Measurements from ENCODE around the gene LGMN. TPM values are rescaled to one million over a fixed set of nuclear protein-coding genes. Genes with fewer than 3 reads are reported as not detected.
A peak's percentile ranks its signal among the peaks of the same experiment; 100 is the strongest.

LGMN gene
- total and polyA plus RNA-seq, 2 of the 13 experiments (the other 11 are each of a cell fraction or from before 2014, with no cell fraction given), result 28.9 to 76.4 TPM

DNA sequence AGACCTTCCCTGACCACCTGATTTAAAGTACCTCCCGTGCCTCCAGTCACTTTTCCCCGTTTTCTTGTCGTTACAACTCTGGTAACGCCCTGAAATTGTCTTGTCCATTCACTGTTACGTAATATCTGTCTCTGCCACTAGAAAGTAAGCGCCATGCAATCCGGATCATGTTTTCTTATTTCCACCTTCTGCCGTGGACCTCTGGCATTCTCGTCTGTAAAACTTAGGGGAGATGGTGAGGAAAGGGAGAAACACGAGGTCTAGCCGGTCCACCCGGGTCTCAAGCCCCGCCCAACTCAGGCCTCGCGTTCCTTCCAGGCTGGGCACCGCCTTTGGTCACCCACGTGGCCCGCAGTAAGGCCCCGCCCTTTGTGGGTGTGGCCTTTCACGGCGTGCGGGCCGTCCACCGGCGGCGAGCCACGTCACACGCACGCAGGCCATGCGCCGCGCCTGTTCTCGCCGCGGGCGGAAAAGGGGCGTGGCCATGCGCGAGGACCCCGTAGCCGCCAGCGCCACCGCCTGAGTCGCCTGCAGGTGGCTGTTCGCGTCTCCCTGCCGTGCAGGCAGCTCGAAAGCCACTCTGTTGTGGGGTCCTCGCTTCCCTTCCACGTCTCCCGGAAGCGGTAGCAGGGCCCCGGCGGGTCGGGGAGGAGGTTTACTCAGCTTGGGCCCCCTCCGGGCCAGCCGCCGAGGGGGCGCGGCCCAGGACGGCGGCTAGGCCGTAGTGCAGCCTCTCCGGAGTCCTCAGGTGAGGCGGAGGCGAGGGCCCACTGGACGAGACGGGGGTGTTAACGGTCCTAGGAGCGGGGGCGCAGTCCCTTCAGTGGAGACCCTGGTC is 45.5 kb upstream of the LGMN start, which contains the start of gene GOLGA5 (continued):
- TF ChIP-seq, protein P1, sequence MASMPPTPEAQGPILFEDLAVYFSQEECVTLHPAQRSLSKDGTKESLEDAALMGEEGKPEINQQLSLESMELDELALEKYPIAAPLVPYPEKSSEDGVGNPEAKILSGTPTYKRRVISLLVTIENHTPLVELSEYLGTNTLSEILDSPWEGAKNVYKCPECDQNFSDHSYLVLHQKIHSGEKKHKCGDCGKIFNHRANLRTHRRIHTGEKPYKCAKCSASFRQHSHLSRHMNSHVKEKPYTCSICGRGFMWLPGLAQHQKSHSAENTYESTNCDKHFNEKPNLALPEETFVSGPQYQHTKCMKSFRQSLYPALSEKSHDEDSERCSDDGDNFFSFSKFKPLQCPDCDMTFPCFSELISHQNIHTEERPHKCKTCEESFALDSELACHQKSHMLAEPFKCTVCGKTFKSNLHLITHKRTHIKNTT (CRISPR knock-in tag; IDR thresholded peaks at IDR 0.05), result no peak
- TF ChIP-seq FLYWCH1 (CRISPR knock-in tag; IDR thresholded peaks at IDR 0.05) (no peak), ZMAT3 (CRISPR knock-in tag; conservative IDR thresholded peaks at IDR 0.05) (peak; percentile 42; the same call in 1 of the 2 replicates), KDM1A (CRISPR knock-in tag; IDR thresholded peaks at IDR 0.05) (no peak), ZFX (CRISPR knock-in tag; IDR thresholded peaks at IDR 0.05; ENCODE audit: low read depth) (peak; percentile 98), FOXJ3 (CRISPR knock-in tag; IDR thresholded peaks at IDR 0.05; ENCODE audit: borderline replicate concordance) (peak; percentile 40; the same call in 1 of the 2 replicates), PPARG (CRISPR knock-in tag; conservative IDR thresholded peaks at IDR 0.05) (peak; percentile 69), HMGA1 (CRISPR knock-in tag; conservative IDR thresholded peaks at IDR 0.05) (no peak), RORA (CRISPR knock-in tag; IDR thresholded peaks at IDR 0.05) (no peak), ZNF788 (CRISPR knock-in tag; IDR thresholded peaks at IDR 0.05; ENCODE audit: borderline replicate concordance) (peak; percentile 92), NR2F2 (IDR thresholded peaks at IDR 0.05; ENCODE audit: borderline replicate concordance, low read depth) (no peak), MBD4 (IDR thresholded peaks at IDR 0.05; ENCODE audit: borderline replicate concordance, low read length) (no peak), ZNF562 (CRISPR knock-in tag; IDR thresholded peaks at IDR 0.05; ENCODE audit: borderline replicate concordance) (no peak), DPF2 (CRISPR knock-in tag; IDR thresholded peaks at IDR 0.05; ENCODE audit: borderline replicate concordance, low read depth) (no peak), ZSCAN9 (CRISPR knock-in tag; IDR thresholded peaks at IDR 0.05; ENCODE audit: borderline replicate concordance) (peak; percentile 20; the same call in 1 of the 2 replicates)
- TF ChIP-seq, protein P2, sequence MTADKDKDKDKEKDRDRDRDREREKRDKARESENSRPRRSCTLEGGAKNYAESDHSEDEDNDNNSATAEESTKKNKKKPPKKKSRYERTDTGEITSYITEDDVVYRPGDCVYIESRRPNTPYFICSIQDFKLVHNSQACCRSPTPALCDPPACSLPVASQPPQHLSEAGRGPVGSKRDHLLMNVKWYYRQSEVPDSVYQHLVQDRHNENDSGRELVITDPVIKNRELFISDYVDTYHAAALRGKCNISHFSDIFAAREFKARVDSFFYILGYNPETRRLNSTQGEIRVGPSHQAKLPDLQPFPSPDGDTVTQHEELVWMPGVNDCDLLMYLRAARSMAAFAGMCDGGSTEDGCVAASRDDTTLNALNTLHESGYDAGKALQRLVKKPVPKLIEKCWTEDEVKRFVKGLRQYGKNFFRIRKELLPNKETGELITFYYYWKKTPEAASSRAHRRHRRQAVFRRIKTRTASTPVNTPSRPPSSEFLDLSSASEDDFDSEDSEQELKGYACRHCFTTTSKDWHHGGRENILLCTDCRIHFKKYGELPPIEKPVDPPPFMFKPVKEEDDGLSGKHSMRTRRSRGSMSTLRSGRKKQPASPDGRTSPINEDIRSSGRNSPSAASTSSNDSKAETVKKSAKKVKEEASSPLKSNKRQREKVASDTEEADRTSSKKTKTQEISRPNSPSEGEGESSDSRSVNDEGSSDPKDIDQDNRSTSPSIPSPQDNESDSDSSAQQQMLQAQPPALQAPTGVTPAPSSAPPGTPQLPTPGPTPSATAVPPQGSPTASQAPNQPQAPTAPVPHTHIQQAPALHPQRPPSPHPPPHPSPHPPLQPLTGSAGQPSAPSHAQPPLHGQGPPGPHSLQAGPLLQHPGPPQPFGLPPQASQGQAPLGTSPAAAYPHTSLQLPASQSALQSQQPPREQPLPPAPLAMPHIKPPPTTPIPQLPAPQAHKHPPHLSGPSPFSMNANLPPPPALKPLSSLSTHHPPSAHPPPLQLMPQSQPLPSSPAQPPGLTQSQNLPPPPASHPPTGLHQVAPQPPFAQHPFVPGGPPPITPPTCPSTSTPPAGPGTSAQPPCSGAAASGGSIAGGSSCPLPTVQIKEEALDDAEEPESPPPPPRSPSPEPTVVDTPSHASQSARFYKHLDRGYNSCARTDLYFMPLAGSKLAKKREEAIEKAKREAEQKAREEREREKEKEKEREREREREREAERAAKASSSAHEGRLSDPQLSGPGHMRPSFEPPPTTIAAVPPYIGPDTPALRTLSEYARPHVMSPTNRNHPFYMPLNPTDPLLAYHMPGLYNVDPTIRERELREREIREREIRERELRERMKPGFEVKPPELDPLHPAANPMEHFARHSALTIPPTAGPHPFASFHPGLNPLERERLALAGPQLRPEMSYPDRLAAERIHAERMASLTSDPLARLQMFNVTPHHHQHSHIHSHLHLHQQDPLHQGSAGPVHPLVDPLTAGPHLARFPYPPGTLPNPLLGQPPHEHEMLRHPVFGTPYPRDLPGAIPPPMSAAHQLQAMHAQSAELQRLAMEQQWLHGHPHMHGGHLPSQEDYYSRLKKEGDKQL (CRISPR knock-in tag; IDR thresholded peaks at IDR 0.05; ENCODE audit: low read depth), result peak; percentile 50; the same call in 1 of the 2 replicates
- TF ChIP-seq, protein P3, sequence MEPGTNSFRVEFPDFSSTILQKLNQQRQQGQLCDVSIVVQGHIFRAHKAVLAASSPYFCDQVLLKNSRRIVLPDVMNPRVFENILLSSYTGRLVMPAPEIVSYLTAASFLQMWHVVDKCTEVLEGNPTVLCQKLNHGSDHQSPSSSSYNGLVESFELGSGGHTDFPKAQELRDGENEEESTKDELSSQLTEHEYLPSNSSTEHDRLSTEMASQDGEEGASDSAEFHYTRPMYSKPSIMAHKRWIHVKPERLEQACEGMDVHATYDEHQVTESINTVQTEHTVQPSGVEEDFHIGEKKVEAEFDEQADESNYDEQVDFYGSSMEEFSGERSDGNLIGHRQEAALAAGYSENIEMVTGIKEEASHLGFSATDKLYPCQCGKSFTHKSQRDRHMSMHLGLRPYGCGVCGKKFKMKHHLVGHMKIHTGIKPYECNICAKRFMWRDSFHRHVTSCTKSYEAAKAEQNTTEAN (CRISPR knock-in tag; conservative IDR thresholded peaks at IDR 0.05), result no peak
- TF ChIP-seq, protein P4, sequence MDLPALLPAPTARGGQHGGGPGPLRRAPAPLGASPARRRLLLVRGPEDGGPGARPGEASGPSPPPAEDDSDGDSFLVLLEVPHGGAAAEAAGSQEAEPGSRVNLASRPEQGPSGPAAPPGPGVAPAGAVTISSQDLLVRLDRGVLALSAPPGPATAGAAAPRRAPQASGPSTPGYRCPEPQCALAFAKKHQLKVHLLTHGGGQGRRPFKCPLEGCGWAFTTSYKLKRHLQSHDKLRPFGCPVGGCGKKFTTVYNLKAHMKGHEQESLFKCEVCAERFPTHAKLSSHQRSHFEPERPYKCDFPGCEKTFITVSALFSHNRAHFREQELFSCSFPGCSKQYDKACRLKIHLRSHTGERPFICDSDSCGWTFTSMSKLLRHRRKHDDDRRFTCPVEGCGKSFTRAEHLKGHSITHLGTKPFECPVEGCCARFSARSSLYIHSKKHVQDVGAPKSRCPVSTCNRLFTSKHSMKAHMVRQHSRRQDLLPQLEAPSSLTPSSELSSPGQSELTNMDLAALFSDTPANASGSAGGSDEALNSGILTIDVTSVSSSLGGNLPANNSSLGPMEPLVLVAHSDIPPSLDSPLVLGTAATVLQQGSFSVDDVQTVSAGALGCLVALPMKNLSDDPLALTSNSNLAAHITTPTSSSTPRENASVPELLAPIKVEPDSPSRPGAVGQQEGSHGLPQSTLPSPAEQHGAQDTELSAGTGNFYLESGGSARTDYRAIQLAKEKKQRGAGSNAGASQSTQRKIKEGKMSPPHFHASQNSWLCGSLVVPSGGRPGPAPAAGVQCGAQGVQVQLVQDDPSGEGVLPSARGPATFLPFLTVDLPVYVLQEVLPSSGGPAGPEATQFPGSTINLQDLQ (CRISPR knock-in tag; IDR thresholded peaks at IDR 0.05), result no peak
